Activated CD8-positive, alpha-beta T cell treated with anti-CD3 and anti-CD28 coated beads for 36 hours (primary cell): Measurements from ENCODE around the gene FYTTD1. TPM values are rescaled to one million over a fixed set of nuclear protein-coding genes. Genes with fewer than 3 reads are reported as not detected.

Experiments used
- ATAC-seq: fragments of 200-7000 bp; cut with Tn5 transposase; one replicate; pipeline ENCODE4 v1.10.0; 2021; ENCODE audit warnings: mild to moderate bottlenecking, moderate library complexity
- CTCF ChIA-PET: fragments of 350-600 bp; sonication (Branson Sonifier 250); formaldehyde crosslinking; loops from one replicate; lab custom pipeline; 2021; ENCODE audit warnings: antibody characterized with exemption; lab: Charles Lee
- POLR2A ChIA-PET: fragments of 350-600 bp; sonication (Branson Sonifier 250); formaldehyde crosslinking; loops from one replicate; lab custom pipeline; 2021; ENCODE audit warnings: antibody characterized with exemption; lab: Charles Lee
- DNase-seq: peaks from one replicate; pipeline ENCODE4 v3.0.0-alpha.2; 2020
- H3K27ac Mint-ChIP-seq: one replicate; pipeline ENCODE4 v1.8.0; 2021; ENCODE audit warnings: mild to moderate bottlenecking, mixed read lengths
- H3K27me3 Mint-ChIP-seq: one replicate; pipeline ENCODE4 v1.8.0; 2021; ENCODE audit warnings: mixed read lengths
- H3K36me3 Mint-ChIP-seq: one replicate; pipeline ENCODE4 v1.8.0; 2021; ENCODE audit warnings: low read depth, mixed read lengths
- H3K4me1 Mint-ChIP-seq: one replicate; pipeline ENCODE4 v1.8.0; 2021; ENCODE audit warnings: low read depth, mixed read lengths
- H3K4me3 Mint-ChIP-seq: one replicate; pipeline ENCODE4 v1.8.0; 2021; ENCODE audit warnings: mild to moderate bottlenecking, moderate library complexity, mixed read lengths
- H3K9me3 Mint-ChIP-seq: one replicate; pipeline ENCODE4 v1.8.0; 2021; ENCODE audit warnings: mixed read lengths
- CTCF ChIP-seq: fragments of 200-600 bp; IDR thresholded peaks from one replicate; pipeline ENCODE4 v1.8.0; 2022; ENCODE audit warnings: antibody characterized with exemption, mild to moderate bottlenecking
- intact Hi-C: fragments of 100-400 bp; cut with micrococcal nuclease; formaldehyde crosslinking; loops from one replicate; pipeline ENCODE4 v1.10.0; 2022
- total RNA-seq, 2 experiments: library from RNA; stranded (reverse); gene quantifications; one replicate each; pipeline ENCODE4 v1.2.3, GENCODE V29; 2021

FYTTD1 gene
- total RNA-seq, 2 experiments from 2014 or later: 25.4 to 27.0 TPM

- intact Hi-C loops: no loop called here
- H3K36me3 Mint-ChIP-seq: peaks cover 16% of the 10 kb centered on the region
- no peak for ATAC-seq
- peaks cover 10% of the 10 kb centered on the region for H3K4me1 Mint-ChIP-seq
- H3K4me3 Mint-ChIP-seq: no peak overlapping the region
- no peaks in the 10 kb centered on the region for H3K27me3 Mint-ChIP-seq
- no peak for TF ChIP-seq CTCF
- POLR2A ChIA-PET: interaction anchor here (0.7 to 1.0 kb wide), 2 partner anchors 8 to 12 kb away, joined by 3 to 4 read pairs; partner anchors contain the start of gene LRCH3
- DNase-seq: no peak
- H3K27ac Mint-ChIP-seq: no peak overlapping the region
- no peaks in the 10 kb centered on the region for H3K9me3 Mint-ChIP-seq
- CTCF ChIA-PET: interaction anchor here (1.4 kb wide), 1 partner anchor 297 kb away, joined by 5 read pairs; no protein-coding TSS in a partner anchor
These were observed 34.4 kb downstream of the FYTTD1 start for GRCh38 chr3:197784019-197784585.

- Mint-ChIP-seq H3K4me3 (no peak overlapping the region), H3K36me3 (peaks cover 4% of the 10 kb centered on the region), H3K27me3 (no peaks in the 10 kb centered on the region), H3K4me1 (peaks cover 11% of the 10 kb centered on the region), H3K9me3 (no peaks in the 10 kb centered on the region), H3K27ac (peak overlapping the region; percentile 27)
- ATAC-seq (no peak), DNase-seq (no peak)
- intact Hi-C loops: no loop called here
- CTCF ChIA-PET: interaction anchor here (0.6 to 1.0 kb wide), 4 partner anchors 11 to 632 kb away, joined by 3 to 4 read pairs (median 3); no protein-coding TSS in a partner anchor
- TF ChIP-seq CTCF: no peak
- POLR2A ChIA-PET: interaction anchor here (1.1 kb wide), 1 partner anchor 11 kb away, joined by 3 read pairs; no protein-coding TSS in a partner anchor
These were observed 37.7 kb downstream of the FYTTD1 start for GRCh38 chr3:197787412-197787811.

GRCh38 chr3:197789309-197789708 is 39.6 kb downstream of the FYTTD1 start:
- CTCF ChIA-PET: interaction anchor here (1.1 to 1.5 kb wide), 4 partner anchors 12 to 190 kb away, joined by 3 to 5 read pairs (median 4); no protein-coding TSS in a partner anchor
- H3K27me3 Mint-ChIP-seq: no peaks in the 10 kb centered on the region
- TF ChIP-seq CTCF: no peak
- H3K27ac Mint-ChIP-seq: no peak overlapping the region
- POLR2A ChIA-PET: interaction anchor here (0.6 kb wide), 1 partner anchor 280 kb away, joined by 3 read pairs; no protein-coding TSS in a partner anchor
- peaks cover 22% of the 10 kb centered on the region for H3K4me1 Mint-ChIP-seq
- ATAC-seq: no peak
- no peak for DNase-seq
- H3K9me3 Mint-ChIP-seq: no peaks in the 10 kb centered on the region
- intact Hi-C loops: no loop called here
- peaks cover 3% of the 10 kb centered on the region for H3K36me3 Mint-ChIP-seq
- H3K4me3 Mint-ChIP-seq: no peak overlapping the region

DNA sequence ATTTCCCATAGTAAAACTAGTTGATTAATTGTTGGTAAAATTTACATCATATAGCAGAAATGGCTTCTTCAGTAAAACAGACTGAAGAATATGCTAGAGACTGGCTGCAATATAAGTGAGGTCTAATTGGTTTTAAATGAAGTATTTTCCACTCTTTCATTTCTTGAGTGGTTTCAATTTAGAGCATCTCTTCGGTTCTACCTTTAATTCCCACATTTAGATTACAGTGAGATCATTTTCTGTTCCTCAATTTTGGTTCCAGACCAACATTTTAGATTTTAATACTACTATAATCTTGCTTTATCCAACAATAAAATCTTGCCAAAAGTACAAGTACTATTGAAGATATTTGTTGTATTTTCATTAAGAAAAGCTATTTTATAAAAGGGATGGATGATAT is 40.4 kb downstream of the FYTTD1 start:
- CTCF ChIA-PET: interaction anchor here (1.1 to 1.5 kb wide), 3 partner anchors 13 to 191 kb away, joined by 3 to 5 read pairs (median 4); no protein-coding TSS in a partner anchor
- no peaks in the 10 kb centered on the region for H3K9me3 Mint-ChIP-seq
- H3K27ac Mint-ChIP-seq: peak overlapping the region; percentile 96
- peak overlapping the region; percentile 98 for H3K4me3 Mint-ChIP-seq
- no peak for ATAC-seq
- H3K27me3 Mint-ChIP-seq: no peaks in the 10 kb centered on the region
- TF ChIP-seq CTCF: no peak
- no peak for DNase-seq
- POLR2A ChIA-PET: interaction anchor here (1.8 kb wide), 1 partner anchor 15 kb away, joined by 4 read pairs; no protein-coding TSS in a partner anchor
- H3K36me3 Mint-ChIP-seq: peaks cover 3% of the 10 kb centered on the region
- intact Hi-C loops: loop anchor here (5.0 kb wide), 1 partner anchor 43 kb away; the partner anchor contains the start of gene FYTTD1
- H3K4me1 Mint-ChIP-seq: peaks cover 23% of the 10 kb centered on the region
